Measurements from ENCODE around the gene OSBPL1A. TPM values are rescaled to one million over a fixed set of nuclear protein-coding genes. Genes with fewer than 3 reads are reported as not detected.

The OSBPL1A gene
- total RNA-seq, 1 donor = 23.3 TPM

DNA sequence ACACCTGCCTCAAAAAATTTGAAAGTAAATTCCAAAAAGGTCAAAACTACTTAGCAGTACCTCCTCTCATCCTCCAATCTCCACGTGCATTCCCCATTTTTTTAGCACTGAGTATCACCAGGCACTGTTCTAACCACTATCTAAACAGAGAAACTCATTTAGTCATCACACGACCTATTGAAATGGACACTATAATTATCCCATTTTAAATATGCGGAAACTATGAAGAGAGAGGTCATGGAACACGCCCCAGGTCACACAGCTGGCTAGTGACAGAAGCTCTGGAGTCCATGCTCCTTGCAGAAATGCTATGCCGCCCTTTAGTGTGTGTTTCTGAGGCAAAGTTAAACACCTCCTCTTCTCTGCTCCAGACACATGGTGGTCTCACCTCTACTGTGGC, 159.2 kb downstream of the OSBPL1A start:
- H3K4me3 ChIP-seq (ENCODE audit: low read depth, low read length) = no peak overlapping the region
- DNase-seq (ENCODE audit: low read depth) = no peak
- TF ChIP-seq CTCF (IDR thresholded peaks at IDR 0.05; ENCODE audit: insufficient read depth, low read depth, low read length) = no peak

DNA sequence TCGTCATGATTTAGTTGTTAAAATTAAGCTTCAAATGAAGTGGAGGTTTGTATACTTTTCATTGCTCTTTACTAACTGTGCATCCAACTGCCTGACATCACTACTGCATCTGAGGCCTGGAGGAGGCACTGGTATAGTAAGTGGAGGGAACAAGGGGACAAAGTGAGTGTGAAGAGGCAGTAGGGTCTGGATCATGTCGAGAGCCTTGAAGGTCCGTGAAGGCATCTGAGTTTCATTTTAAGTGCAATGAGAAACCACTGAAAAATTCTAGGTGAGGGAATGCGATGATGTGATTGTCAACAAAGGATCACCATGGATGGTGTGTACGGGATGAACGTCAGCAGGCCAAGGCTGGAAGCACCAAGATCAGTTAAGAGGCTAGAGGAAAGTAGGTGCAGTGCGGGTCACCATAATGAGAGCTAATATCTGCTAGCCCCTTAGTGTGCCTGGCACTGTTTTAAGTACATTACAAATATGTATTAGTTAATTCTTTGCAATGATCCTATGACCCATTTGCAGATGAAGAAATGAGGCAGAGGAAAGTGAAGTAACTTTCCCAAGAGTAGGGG, 162.7 kb downstream of the OSBPL1A start:
- H3K4me3 ChIP-seq (ENCODE audit: low read depth, low read length) = no peak overlapping the region
- TF ChIP-seq CTCF (IDR thresholded peaks at IDR 0.05; ENCODE audit: insufficient read depth, low read depth, low read length) = no peak
- DNase-seq (ENCODE audit: low read depth) = no peak

- DNase-seq (ENCODE audit: low read depth) = peak; percentile 66
- peak; percentile 24 for TF ChIP-seq CTCF (IDR thresholded peaks at IDR 0.05; ENCODE audit: insufficient read depth, low read depth, low read length)
- H3K4me3 ChIP-seq (ENCODE audit: low read depth, low read length) = no peak overlapping the region
Measured at GRCh38 chr18:24234330-24234729, 163.3 kb downstream of the OSBPL1A start.

DNA sequence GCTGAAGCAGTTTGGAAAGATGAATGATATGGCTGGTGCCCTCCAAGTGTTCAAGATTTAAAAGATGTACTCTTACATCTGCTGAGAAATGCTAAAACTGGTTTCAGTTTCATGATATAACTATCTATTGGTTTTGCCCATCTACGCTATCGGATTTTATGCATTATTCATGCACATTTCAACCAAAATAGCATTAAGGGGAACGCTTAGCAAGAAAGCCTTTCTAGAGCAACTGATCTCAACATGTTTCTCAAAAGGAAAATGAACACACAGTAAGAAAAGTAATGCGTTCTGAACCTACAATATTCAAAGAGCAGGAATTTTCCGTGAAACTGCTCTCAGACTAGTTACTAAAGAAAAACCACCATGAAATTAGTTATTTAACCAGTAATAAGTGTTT, 164.8 kb downstream of the OSBPL1A start:
- H3K4me3 ChIP-seq (ENCODE audit: low read depth, low read length) = no peak overlapping the region
- no peak for DNase-seq (ENCODE audit: low read depth)
- no peak for TF ChIP-seq CTCF (IDR thresholded peaks at IDR 0.05; ENCODE audit: insufficient read depth, low read depth, low read length)

GRCh38 chr18:24231773-24232735, 165.6 kb downstream of the OSBPL1A start:
- H3K4me3 ChIP-seq (ENCODE audit: low read depth, low read length) = no peak overlapping the region
- DNase-seq (ENCODE audit: low read depth) = peak; percentile 30
- TF ChIP-seq CTCF (IDR thresholded peaks at IDR 0.05; ENCODE audit: insufficient read depth, low read depth, low read length) = no peak

DNA sequence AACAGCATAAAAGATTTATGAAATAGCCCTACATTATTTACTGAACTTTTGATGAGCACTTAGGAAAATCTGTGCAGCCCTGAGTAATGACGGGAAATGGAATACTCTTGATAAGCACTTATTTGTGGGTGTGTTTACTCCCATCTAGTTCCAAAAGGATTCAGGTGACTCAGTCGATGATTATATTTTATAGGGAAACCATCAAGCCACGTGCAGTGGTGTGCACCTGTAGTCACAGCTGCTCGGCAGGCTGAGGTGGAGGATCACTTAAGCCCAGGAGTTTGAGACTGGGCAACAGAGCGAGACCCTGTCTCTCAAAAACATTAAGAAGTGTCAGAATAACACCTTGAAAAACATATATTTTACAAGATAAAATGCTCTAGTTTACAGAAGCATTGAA, 166.9 kb downstream of the OSBPL1A start:
- no peak for TF ChIP-seq CTCF (IDR thresholded peaks at IDR 0.05; ENCODE audit: insufficient read depth, low read depth, low read length)
- no peak overlapping the region for H3K4me3 ChIP-seq (ENCODE audit: low read depth, low read length)
- no peak for DNase-seq (ENCODE audit: low read depth)

Measured in fibroblast of villous mesenchyme (primary cell).